HepG2 (cell line): ENCODE results near the gene SLC25A45.

Source experiments
- MIXL1 ChIP-seq: IDR thresholded peaks from 2 replicates; pipeline ENCODE4 v1.6.1; 2016
- NCOA2 ChIP-seq: sonication (generic); formaldehyde crosslinking; IDR thresholded peaks from 2 replicates; pipeline ENCODE4 v1.8.0; 2022; ENCODE audit warnings: inconsistent platforms
- POLR2A ChIP-seq, 2 experiments: IDR thresholded peaks; 2 replicates each; pipeline ENCODE4 v1.6.1; 2011; ENCODE audit warnings: low read depth in 2 of 2, low read length in 2 of 2, mild to moderate bottlenecking in 1 of 2, moderate library complexity in 1 of 2; ENCODE audit not compliant: insufficient read depth in 1 of 2
- TBP ChIP-seq: sonication (generic); formaldehyde crosslinking; IDR thresholded peaks from 2 replicates; pipeline ENCODE4 v1.5.0; 2020; ENCODE audit warnings: missing genetic modification reagents
- ZBTB2 ChIP-seq: sonication (generic); formaldehyde crosslinking; IDR thresholded peaks from 2 replicates; pipeline ENCODE4 v1.8.0; 2022; ENCODE audit warnings: low read depth, missing genetic modification reagents
- ZBTB4 ChIP-seq: sonication (generic); formaldehyde crosslinking; IDR thresholded peaks from 2 replicates; pipeline ENCODE4 v1.4.0; 2020; ENCODE audit warnings: missing genetic modification reagents, mild to moderate bottlenecking, borderline replicate concordance
- ZC3H4 ChIP-seq: sonication (generic); formaldehyde crosslinking; IDR thresholded peaks from 2 replicates; pipeline ENCODE4 v1.4.0; 2020; ENCODE audit warnings: missing genetic modification reagents, borderline replicate concordance
- ZFP1 ChIP-seq: IDR thresholded peaks from 2 replicates; pipeline ENCODE4 v1.6.1; 2016
- ZNF546 ChIP-seq: sonication (generic); formaldehyde crosslinking; conservative IDR thresholded peaks from 2 replicates; pipeline ENCODE4 v1.8.1; 2023; ENCODE audit warnings: mild to moderate bottlenecking, missing genetic modification reagents
- ZZZ3 ChIP-seq: sonication (generic); formaldehyde crosslinking; IDR thresholded peaks from 2 replicates; pipeline ENCODE4 v1.4.0; 2020; ENCODE audit warnings: missing genetic modification reagents, mild to moderate bottlenecking, borderline replicate concordance

- TF ChIP-seq ZBTB4 (CRISPR knock-in tag) (no peak), NCOA2 (no peak), POLR2A (IDR thresholded peaks at IDR 0.05; ENCODE audit: insufficient read depth in 1 of 2, low read depth in 2 of 2, low read length in 2 of 2) (no peak), ZBTB2 (no peak), ZFP1 (CRISPR knock-in tag) (no peak), ZC3H4 (CRISPR knock-in tag) (no peak), TBP (no peak), MIXL1 (CRISPR knock-in tag) (no peak), ZNF546 (CRISPR knock-in tag) (no peak), ZZZ3 (CRISPR knock-in tag) (no peak)
Measured at GRCh38 chr11:65377777-65378176, 4.7 kb downstream of the SLC25A45 start.
